ENCODE results near the gene AKT3.

AKT3 gene

DNA sequence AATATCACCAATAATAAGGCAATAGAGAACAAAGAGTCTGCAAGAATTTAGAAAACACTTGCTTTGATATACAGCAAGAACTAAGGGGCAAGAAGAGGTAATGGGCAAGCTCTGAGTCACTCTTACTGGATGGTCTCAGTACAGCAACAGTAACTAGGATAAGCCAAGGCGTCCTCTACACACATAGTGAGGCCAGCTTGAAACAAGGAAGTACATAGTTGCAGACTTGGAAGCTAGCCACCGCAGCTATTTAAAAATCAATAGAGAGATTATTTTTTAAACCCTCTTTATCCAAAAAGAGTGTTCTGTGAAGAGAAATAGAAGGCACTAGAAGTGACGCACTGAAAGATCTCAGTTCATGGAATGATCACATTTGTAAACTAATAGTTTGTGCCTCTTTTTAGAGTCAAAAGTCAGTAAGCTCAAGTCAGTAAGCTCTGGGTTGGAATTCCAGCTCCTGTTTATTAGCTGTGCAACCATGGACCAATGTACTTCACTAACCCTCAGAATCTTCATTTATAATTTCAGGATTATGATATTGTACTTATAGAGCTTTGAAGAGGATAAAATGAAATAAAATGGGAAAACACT is 118.6 kb downstream of the AKT3 start:
- DNase-seq (ENCODE audit: low read depth) = no peak

GRCh38 chr1:243730487-243731150 is 119.4 kb downstream of the AKT3 start:
- DNase-seq (ENCODE audit: low read depth) = no peak

GRCh38 chr1:243729956-243730355 is 120.1 kb downstream of the AKT3 start:
- DNase-seq (ENCODE audit: low read depth) = no peak

DNA sequence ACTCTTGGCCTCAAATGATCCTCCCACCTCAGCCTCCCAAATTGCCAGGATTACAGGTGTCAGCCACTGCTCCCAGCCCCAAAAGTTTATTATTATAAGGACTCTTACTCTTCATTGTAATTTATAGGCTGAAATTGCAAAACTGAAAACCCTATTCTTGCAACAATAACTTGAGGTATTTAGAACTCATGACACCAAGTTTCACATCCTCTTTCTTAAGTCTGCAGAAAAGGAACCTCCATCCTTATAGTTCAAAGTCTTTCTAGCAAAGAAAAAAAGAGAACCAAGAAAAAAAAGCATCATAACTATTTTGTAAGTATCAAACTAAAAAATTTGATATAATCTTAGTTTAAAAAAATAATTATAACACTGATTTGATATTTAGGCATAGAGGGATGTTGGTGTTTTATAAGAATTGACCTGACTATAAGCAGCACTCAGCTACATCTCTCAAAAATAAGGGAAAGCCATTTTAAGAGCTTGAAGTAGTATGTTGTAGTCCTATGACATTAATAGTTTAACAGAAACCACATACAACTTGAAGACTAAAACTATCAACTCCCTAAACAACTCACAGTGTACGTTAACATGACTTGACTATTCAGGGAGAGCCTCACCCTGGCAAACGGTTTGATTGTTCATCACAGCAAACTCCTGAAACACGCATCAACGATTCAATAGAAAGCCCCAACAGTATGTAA is 122.4 kb downstream of the AKT3 start:
- DNase-seq (ENCODE audit: low read depth) = no peak

DNA sequence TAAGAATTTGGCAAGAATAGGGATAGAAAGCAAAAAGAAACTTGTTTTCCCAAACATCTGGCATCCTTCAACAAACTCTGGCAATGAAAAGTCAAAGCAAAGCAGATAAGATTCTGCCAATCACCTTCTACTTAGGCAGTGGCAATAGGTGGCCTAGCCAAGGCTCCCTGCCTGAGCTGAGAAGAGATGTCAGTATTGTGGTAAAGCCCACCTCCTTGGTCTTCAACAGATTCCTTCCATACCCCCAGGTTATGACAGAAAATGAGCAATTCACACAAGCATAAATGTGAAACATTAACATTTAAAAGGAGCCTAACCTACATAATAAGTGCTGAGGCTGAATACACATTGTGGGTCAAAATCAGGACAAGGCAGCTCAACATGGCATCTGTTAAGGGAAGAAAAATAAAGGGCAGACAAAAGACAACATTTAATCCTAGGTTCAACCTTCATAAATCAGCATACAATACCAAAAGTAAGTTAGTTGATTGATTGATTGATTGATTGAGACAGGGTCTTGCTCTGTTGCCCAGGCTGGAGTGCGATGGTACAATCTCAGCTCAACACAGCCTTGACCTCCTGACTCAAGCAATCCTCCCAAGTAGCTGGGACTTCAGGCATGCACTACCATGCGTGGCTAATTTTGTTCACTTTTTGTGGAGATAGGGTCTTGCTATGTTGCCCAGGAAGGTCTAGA is 123.1 kb downstream of the AKT3 start:
- no peak for DNase-seq (ENCODE audit: low read depth)

GRCh38 chr1:243725846-243726245 is 124.2 kb downstream of the AKT3 start:
- no peak for DNase-seq (ENCODE audit: low read depth)

GRCh38 chr1:243725075-243725474 is 125.0 kb downstream of the AKT3 start:
- no peak for DNase-seq (ENCODE audit: low read depth)

GRCh38 chr1:243723458-243724043 is 126.5 kb downstream of the AKT3 start:
- DNase-seq (ENCODE audit: low read depth) = no peak

DNA sequence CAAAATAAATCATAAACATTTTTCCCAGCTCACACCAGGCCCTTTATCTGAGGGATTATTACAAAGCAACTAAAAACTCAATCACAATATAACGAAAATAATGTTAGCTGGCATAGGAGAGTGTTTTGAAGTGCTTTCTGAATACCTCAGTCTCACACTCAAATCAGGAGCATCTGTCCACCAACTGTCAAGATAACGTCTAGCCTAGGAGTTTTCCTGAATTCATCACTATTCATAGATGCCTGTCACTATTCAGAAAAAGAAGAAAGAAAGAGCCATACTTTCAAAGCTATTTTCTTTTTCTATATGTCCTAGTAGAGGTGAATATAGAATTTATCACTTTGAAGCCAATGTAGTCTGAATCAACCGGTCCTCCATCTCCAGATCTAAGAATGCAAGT is 127.0 kb downstream of the AKT3 start:
- DNase-seq (ENCODE audit: low read depth) = no peak

DNA sequence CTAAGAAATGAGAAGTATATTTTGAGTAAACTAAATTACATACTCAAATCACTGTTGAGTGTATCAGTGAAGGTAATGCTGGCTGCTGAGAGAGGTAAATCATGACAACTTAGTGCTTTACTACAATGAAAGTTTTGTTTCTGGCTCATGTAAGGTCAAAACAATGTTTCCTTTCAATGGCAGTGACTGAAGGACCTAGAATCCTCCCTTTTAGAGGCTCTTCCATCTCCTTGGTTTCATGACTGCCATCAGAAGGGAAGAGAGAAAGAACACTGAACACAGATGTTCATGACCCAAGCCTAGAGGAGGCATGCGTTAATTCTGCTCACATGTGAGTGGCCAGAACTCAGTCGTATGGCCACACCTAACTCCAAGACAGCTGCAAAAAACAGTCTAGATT is 130.6 kb downstream of the AKT3 start:
- DNase-seq (ENCODE audit: low read depth) = no peak

- DNase-seq (ENCODE audit: low read depth) = no peak
Measured at GRCh38 chr1:243718893-243719292, 131.2 kb downstream of the AKT3 start.

DNA sequence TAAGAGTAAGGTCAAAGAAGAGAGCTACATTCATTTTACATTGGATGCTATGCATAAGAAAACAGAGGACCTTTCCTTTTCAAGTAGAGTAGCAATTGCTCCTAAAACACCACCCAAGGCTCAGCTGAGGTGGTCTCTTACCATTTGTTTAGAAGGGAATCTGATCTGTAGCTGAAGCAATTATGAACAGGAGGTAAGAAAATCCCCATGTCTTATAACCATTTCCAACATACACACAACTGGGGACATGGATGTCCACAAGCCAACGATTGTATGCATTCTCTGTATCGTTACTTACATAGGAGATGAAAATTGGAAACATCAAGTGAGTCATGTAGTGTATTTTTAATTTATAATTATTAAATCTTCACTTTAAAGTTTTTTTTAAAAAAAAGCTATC is 132.0 kb downstream of the AKT3 start:
- DNase-seq (ENCODE audit: low read depth) = no peak

GRCh38 chr1:243716906-243717305 is 133.1 kb downstream of the AKT3 start:
- no peak for DNase-seq (ENCODE audit: low read depth)

DNA sequence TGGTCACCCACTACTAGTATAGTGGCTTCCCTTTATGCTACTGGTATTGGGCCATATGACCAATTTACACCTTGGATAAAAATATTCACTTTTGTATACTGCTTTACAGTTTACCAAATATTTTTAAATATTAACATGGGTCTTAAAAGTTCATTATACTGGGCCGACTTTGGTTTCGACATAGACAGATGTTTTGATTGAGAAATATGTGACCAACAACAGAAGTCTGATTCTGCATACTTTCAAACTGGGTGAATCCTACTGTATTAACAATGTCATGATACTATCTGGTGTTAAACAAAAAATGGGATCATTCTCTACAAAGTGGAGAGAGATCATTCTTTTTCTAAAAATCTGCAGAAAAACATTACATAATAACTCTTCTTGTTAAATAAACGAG is 134.8 kb downstream of the AKT3 start:
- DNase-seq (ENCODE audit: low read depth) = no peak

DNA sequence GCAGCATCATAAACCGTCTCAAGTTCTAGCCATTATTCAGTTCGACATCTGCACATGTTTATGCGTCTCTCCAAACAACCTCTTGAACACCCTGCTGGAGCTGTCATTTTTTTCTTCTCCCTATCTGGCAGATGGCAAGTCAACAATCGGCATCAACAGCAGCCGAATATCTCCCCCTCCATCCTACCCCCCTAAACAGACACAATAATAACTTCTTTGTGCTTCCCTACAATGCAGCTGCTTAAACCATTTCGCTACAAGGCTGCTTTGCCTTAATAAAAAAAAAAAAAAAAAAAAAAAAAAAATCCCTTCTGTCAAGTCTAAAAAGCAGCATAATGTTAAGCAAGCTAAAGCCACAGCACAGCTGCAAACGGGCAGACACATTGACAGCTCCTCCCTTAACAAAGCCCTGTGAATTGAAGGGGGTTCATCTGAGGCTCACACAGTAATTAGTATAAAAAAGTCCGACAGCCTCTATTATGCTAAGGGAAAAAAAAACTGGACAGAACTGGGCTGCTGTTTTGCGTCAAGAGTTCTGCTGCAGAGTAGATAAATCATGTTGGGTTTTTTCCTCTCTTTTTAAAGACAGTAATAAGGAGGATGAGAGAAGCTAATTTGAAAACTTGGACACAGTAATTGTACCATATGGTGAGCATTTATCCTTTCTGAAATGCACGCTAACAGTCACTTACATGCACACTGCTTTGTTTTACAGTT is 136.4 kb downstream of the AKT3 start:
- DNase-seq (ENCODE audit: low read depth) = no peak

DNA sequence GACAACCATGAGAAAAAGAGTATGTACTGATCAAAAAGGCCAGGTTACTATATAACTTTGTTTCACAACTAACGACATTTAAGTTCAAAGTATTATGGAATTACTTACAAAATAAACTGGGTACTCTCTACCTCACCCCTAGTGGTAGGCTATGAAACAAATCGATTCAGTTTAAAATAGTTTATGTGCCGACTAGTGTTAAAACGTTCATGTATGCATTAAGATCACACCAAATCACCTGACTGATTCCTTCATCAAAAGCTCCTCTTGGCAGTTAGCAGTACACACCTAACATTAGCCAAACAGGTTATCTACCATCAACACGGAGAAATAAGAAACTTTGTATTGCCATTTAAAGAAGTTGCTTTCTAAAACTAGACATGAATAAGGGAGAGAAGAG is 137.1 kb downstream of the AKT3 start:
- no peak for DNase-seq (ENCODE audit: low read depth)

DNA sequence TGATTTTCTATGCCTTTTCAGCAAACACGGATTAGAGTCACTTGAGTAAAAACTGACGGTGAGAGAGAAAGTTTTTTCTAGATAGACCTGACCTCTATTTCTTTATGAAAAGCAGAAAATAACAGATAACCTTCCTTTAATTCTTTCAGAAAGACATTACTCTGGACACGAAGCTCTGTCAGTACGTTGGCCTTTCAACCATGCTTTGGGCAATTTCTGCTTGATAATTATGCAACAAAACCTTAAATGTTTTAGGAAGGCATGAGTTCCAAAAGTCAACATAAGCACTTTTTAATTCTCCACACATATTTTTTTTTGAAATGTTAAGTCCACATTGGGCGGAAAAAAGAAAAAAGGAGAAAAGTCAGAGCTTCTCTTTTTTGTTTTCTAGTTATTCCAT is 137.8 kb downstream of the AKT3 start:
- DNase-seq (ENCODE audit: low read depth) = no peak

- DNase-seq (ENCODE audit: low read depth) = no peak
Measured at GRCh38 chr1:243710467-243710866, 139.6 kb downstream of the AKT3 start.

- DNase-seq (ENCODE audit: low read depth) = no peak
Measured at GRCh38 chr1:243708210-243708609, 141.8 kb downstream of the AKT3 start.

- no peak for DNase-seq (ENCODE audit: low read depth)
Measured at GRCh38 chr1:243706563-243706962, 143.5 kb downstream of the AKT3 start.

GRCh38 chr1:243705585-243705984 is 144.5 kb downstream of the AKT3 start:
- DNase-seq (ENCODE audit: low read depth) = no peak

GRCh38 chr1:243701872-243702271 is 148.2 kb downstream of the AKT3 start:
- no peak for DNase-seq (ENCODE audit: low read depth)

Measured in stimulated activated CD8-positive, alpha-beta memory T cell treated with anti-CD3 and anti-CD28 coated beads, Interleukin-12 subunit alpha, Interleukin-12 subunit beta, amount 100 ng/mL, for 4 hours (primary cell).